ENCODE results near the gene FKBP10.

The FKBP10 gene

GRCh38 chr17:41810659-41811548 is 1.9 kb upstream of the FKBP10 start:
- no peak for TF ChIP-seq ZNF274 (IDR thresholded peaks at IDR 0.05; ENCODE audit: low read depth, low read length)
- peak overlapping the region; percentile 75; the same call in 1 of the 2 replicates for H3K4me3 ChIP-seq (ENCODE audit: low read length)

- peak within 1 kb of the TSS; percentile 75; the same call in 1 of the 2 replicates for H3K4me3 ChIP-seq (ENCODE audit: low read length)
- TF ChIP-seq ZNF274 (IDR thresholded peaks at IDR 0.05; ENCODE audit: low read depth, low read length) = no peak
These were observed 1.0 kb upstream of the FKBP10 start, which contains the start of gene P3H4 for GRCh38 chr17:41811549-41812380. Gene P3H4 (minus strand): TSS chr17:41811949. CDS start chr17:41811915, 34 bp downstream.

- no peak for TF ChIP-seq ZNF274 (IDR thresholded peaks at IDR 0.05; ENCODE audit: low read depth, low read length)
- H3K4me3 ChIP-seq (ENCODE audit: low read length) = peak overlapping the region; percentile 4; the same call in 1 of the 2 replicates
These were observed 412 bp downstream of the FKBP10 start for GRCh38 chr17:41813152-41813680.

- H3K4me3 ChIP-seq (ENCODE audit: low read length) = no peak overlapping the region
- TF ChIP-seq ZNF274 (IDR thresholded peaks at IDR 0.05; ENCODE audit: low read depth, low read length) = no peak
These were observed 908 bp downstream of the FKBP10 start for GRCh38 chr17:41813699-41814124.

- no peak overlapping the region for H3K4me3 ChIP-seq (ENCODE audit: low read length)
- TF ChIP-seq ZNF274 (IDR thresholded peaks at IDR 0.05; ENCODE audit: low read depth, low read length) = no peak
These were observed 1.4 kb downstream of the FKBP10 start for GRCh38 chr17:41814195-41814594.

- H3K4me3 ChIP-seq (ENCODE audit: low read length) = no peak overlapping the region
- TF ChIP-seq ZNF274 (IDR thresholded peaks at IDR 0.05; ENCODE audit: low read depth, low read length) = no peak
These were observed 4.0 kb downstream of the FKBP10 start for GRCh38 chr17:41816637-41817320.

- no peak overlapping the region for H3K4me3 ChIP-seq (ENCODE audit: low read length)
- TF ChIP-seq ZNF274 (IDR thresholded peaks at IDR 0.05; ENCODE audit: low read depth, low read length) = no peak
These were observed 5.2 kb downstream of the FKBP10 start for GRCh38 chr17:41818024-41818423.

GRCh38 chr17:41821776-41822175 is 9.0 kb downstream of the FKBP10 start:
- H3K4me3 ChIP-seq (ENCODE audit: low read length) = no peak overlapping the region
- TF ChIP-seq ZNF274 (IDR thresholded peaks at IDR 0.05; ENCODE audit: low read depth, low read length) = no peak

GRCh38 chr17:41822216-41823140 is 9.7 kb downstream of the FKBP10 start:
- no peak overlapping the region for H3K4me3 ChIP-seq (ENCODE audit: low read length)
- TF ChIP-seq ZNF274 (IDR thresholded peaks at IDR 0.05; ENCODE audit: low read depth, low read length) = no peak

- H3K4me3 ChIP-seq (ENCODE audit: low read length) = no peak overlapping the region
- no peak for TF ChIP-seq ZNF274 (IDR thresholded peaks at IDR 0.05; ENCODE audit: low read depth, low read length)
These were observed 10.3 kb downstream of the FKBP10 start for GRCh38 chr17:41823141-41823524.

- no peak for TF ChIP-seq ZNF274 (IDR thresholded peaks at IDR 0.05; ENCODE audit: low read depth, low read length)
- no peak overlapping the region for H3K4me3 ChIP-seq (ENCODE audit: low read length)
These were observed 10.8 kb downstream of the FKBP10 start for GRCh38 chr17:41823580-41823979.

- TF ChIP-seq ZNF274 (IDR thresholded peaks at IDR 0.05; ENCODE audit: low read depth, low read length) = no peak
- no peak overlapping the region for H3K4me3 ChIP-seq (ENCODE audit: low read length)
These were observed 11.3 kb downstream of the FKBP10 start for GRCh38 chr17:41824086-41824485.

All from GM08714 (cell line).